ENCODE data around the gene IFT43. TPM values are rescaled to one million over a fixed set of nuclear protein-coding genes. Genes with fewer than 3 reads are reported as not detected.

Gene IFT43
- total RNA-seq, 1 experiment from 2014 or later = 24.2 TPM

GRCh38 chr14:75996488-75996887, 10.9 kb downstream of the IFT43 start:
- H3K4me2 ChIP-seq (ENCODE audit: low read length) = no peak overlapping the region
- POLR2A ChIA-PET = no interaction called here
- no peaks in the 10 kb centered on the region for H3K9me3 ChIP-seq (ENCODE audit: control insufficient read depth in 1 of 2, insufficient read depth in 1 of 2, low read depth in 1 of 2, low read length in 2 of 2)
- no peak overlapping the region for H3K27ac ChIP-seq (ENCODE audit: low read depth, low read length)
- H3K9me2 ChIP-seq (ENCODE audit: insufficient read depth) = no peaks in the 10 kb centered on the region
- H3K27me3 ChIP-seq (ENCODE audit: insufficient read depth, low read length) = no peaks in the 10 kb centered on the region
- H3K4me3 ChIP-seq (replicated peaks in 1 of 2; ENCODE audit: low read depth in 1 of 2, low read length in 2 of 2) = no peak overlapping the region
- no peaks in the 10 kb centered on the region for H3K79me2 ChIP-seq (ENCODE audit: insufficient read depth, low read length)
- RAD21 ChIA-PET (ENCODE audit: low non-redundant PET in 1 of 2, low total read pairs in 2 of 2, uncharacterized antibody in 2 of 2, unreplicated experiment in 2 of 2) = no interaction called here
- ATAC-seq (no peak), DNase-seq (ENCODE audit: low read depth, low spot score) (no peak)
- no peak for TF ChIP-seq ZNF274 (IDR thresholded peaks at IDR 0.05; ENCODE audit: low read depth, low read length)
- BruUV-seq (replicated peaks) = no TSS peak
- no peak overlapping the region for H2AFZ ChIP-seq (ENCODE audit: low read depth, low read length, poor library complexity, severe bottlenecking)
- CTCF ChIA-PET = no interaction called here
- no peaks in the 10 kb centered on the region for H4K20me1 ChIP-seq (ENCODE audit: insufficient read depth)
- intact Hi-C loops (cut with micrococcal nuclease) = no loop called here
- no peak overlapping the region for H3K9ac ChIP-seq (ENCODE audit: low read length)
- peaks cover 9 to 25% of the 10 kb centered on the region in 2 experiments; a peak in 3 of 4 replicates for H3K36me3 ChIP-seq (ENCODE audit: control insufficient read depth in 1 of 2, insufficient read depth in 2 of 2, low read length in 2 of 2)
- no peaks in the 10 kb centered on the region for H3K4me1 ChIP-seq (ENCODE audit: control insufficient read depth in 1 of 2, insufficient read depth in 2 of 2, low read length in 2 of 2)

- intact Hi-C loops (cut with micrococcal nuclease) = no loop called here
- BruUV-seq (replicated peaks) = no TSS peak
- H3K9me3 ChIP-seq (ENCODE audit: control insufficient read depth in 1 of 2, insufficient read depth in 1 of 2, low read depth in 1 of 2, low read length in 2 of 2) = peaks cover 0 to 5% of the 10 kb centered on the region in 2 experiments; a peak in 1 of 4 replicates
- H3K9me2 ChIP-seq (ENCODE audit: insufficient read depth) = no peaks in the 10 kb centered on the region
- no peak overlapping the region for H3K27ac ChIP-seq (ENCODE audit: low read depth, low read length)
- no peaks in the 10 kb centered on the region for H4K20me1 ChIP-seq (ENCODE audit: insufficient read depth)
- POLR2A ChIA-PET = no interaction called here
- H2AFZ ChIP-seq (ENCODE audit: low read depth, low read length, poor library complexity, severe bottlenecking) = no peak overlapping the region
- H3K4me3 ChIP-seq (replicated peaks in 1 of 2; ENCODE audit: low read depth in 1 of 2, low read length in 2 of 2) = no peak overlapping the region
- ATAC-seq (no peak), DNase-seq (ENCODE audit: low read depth, low spot score) (no peak)
- H3K4me2 ChIP-seq (ENCODE audit: low read length) = no peak overlapping the region
- H3K9ac ChIP-seq (ENCODE audit: low read length) = no peak overlapping the region
- CTCF ChIA-PET = interaction anchor here (0.7 kb wide), 1 partner anchor 836 kb away, joined by 3 read pairs; no protein-coding TSS in a partner anchor
- peaks cover 15 to 25% of the 10 kb centered on the region in 2 experiments; a peak in 3 of 4 replicates for H3K36me3 ChIP-seq (ENCODE audit: control insufficient read depth in 1 of 2, insufficient read depth in 2 of 2, low read length in 2 of 2)
- no peaks in the 10 kb centered on the region for H3K79me2 ChIP-seq (ENCODE audit: insufficient read depth, low read length)
- H3K4me1 ChIP-seq (ENCODE audit: control insufficient read depth in 1 of 2, insufficient read depth in 2 of 2, low read length in 2 of 2) = no peaks in the 10 kb centered on the region
- RAD21 ChIA-PET (ENCODE audit: low non-redundant PET in 1 of 2, low total read pairs in 2 of 2, uncharacterized antibody in 2 of 2, unreplicated experiment in 2 of 2) = no interaction called here
- no peaks in the 10 kb centered on the region for H3K27me3 ChIP-seq (ENCODE audit: insufficient read depth, low read length)
- TF ChIP-seq POLR2AphosphoS5 (IDR thresholded peaks at IDR 0.05; ENCODE audit: low read depth, low read length) (no peak), ATF3 (IDR thresholded peaks at IDR 0.05) (no peak), ZBTB33 (IDR thresholded peaks at IDR 0.05; ENCODE audit: extremely low read depth, insufficient replicate concordance, low read length) (no peak), REST (IDR thresholded peaks at IDR 0.05; ENCODE audit: low read depth) (no peak), CBX3 (IDR thresholded peaks at IDR 0.05; ENCODE audit: low read depth) (no peak), TCF7L2 (IDR thresholded peaks at IDR 0.05; ENCODE audit: borderline replicate concordance, extremely low read depth, insufficient read depth, insufficient read length) (no peak), SIN3A (IDR thresholded peaks at IDR 0.05; ENCODE audit: low read depth) (no peak), YY1 (IDR thresholded peaks at IDR 0.05; ENCODE audit: extremely low read depth, insufficient replicate concordance, low read depth, low read length) (no peak), ZFX (IDR thresholded peaks at IDR 0.05) (no peak), ZNF274 (IDR thresholded peaks at IDR 0.05; ENCODE audit: low read depth, low read length) (no peak), EZH2 (IDR thresholded peaks at IDR 0.05) (no peak), RAD21 (IDR thresholded peaks at IDR 0.05; ENCODE audit: low read depth) (no peak), EZH2phosphoT487 (IDR thresholded peaks at IDR 0.05; ENCODE audit: borderline replicate concordance) (no peak), ELF1 (IDR thresholded peaks at IDR 0.05; ENCODE audit: borderline replicate concordance, low read depth) (no peak)
These were observed 14.1 kb downstream of the IFT43 start for GRCh38 chr14:75999511-76000190.

All from HCT116 (cell line).